SH-SY5Y (cell line): ENCODE results near the gene ZSCAN10.

Source experiments
- GATA2 ChIP-seq: IDR thresholded peaks from 2 replicates; pipeline ENCODE4 v1.6.1; 2011; ENCODE audit warnings: mild to moderate bottlenecking, low read depth, low read length
- GATA3 ChIP-seq: IDR thresholded peaks from 2 replicates; pipeline ENCODE4 v1.6.1; 2011; ENCODE audit warnings: low read depth, mild to moderate bottlenecking, low read length, moderate library complexity

The ZSCAN10 gene

GRCh38 chr16:3066440-3066748, 32.7 kb downstream of the ZSCAN10 start:
- no peak for TF ChIP-seq GATA3
- TF ChIP-seq GATA2, result no peak

- TF ChIP-seq GATA3 (no peak), GATA2 (no peak)
Observed at GRCh38 chr16:3065742-3066439, 33.2 kb downstream of the ZSCAN10 start.

GRCh38 chr16:3065069-3065741, 33.9 kb downstream of the ZSCAN10 start, which contains the start of gene IL32:
TSS of gene IL32 (plus strand) at chr16:3065640. CDS start at chr16:3065812, 172 bp downstream.
- no peak for TF ChIP-seq GATA3
- TF ChIP-seq GATA2, result no peak

GRCh38 chr16:3063625-3064386, 35.3 kb downstream of the ZSCAN10 start:
- TF ChIP-seq GATA2, result no peak
- TF ChIP-seq GATA3, result no peak

GRCh38 chr16:3062553-3062952, 36.5 kb downstream of the ZSCAN10 start:
- no peak for TF ChIP-seq GATA3
- TF ChIP-seq GATA2, result no peak

- TF ChIP-seq GATA2 (no peak), GATA3 (no peak)
Observed at GRCh38 chr16:3060339-3061127, 38.6 kb downstream of the ZSCAN10 start.

GRCh38 chr16:3059723-3060242, 39.3 kb downstream of the ZSCAN10 start:
- no peak for TF ChIP-seq GATA2

GRCh38 chr16:3059041-3059722, 39.9 kb downstream of the ZSCAN10 start:
- TF ChIP-seq GATA2 (no peak), GATA3 (no peak)

- TF ChIP-seq GATA3, result no peak
- no peak for TF ChIP-seq GATA2
Observed at GRCh38 chr16:3058139-3059030, 40.7 kb downstream of the ZSCAN10 start.

GRCh38 chr16:3057181-3058138, 41.6 kb downstream of the ZSCAN10 start:
- TF ChIP-seq GATA2, result no peak
- no peak for TF ChIP-seq GATA3
